NCI-H128 (cell line): ENCODE results near the gene MAGI1.
A peak's percentile ranks its signal among the peaks of the same experiment; 100 is the strongest.
"Not testable (repeated sequence)": the region's sequence is repeated elsewhere in the genome, so short reads cannot be mapped to it uniquely, and the experiment has no call there.

Source experiments
- DNase-seq: peaks from one replicate; lab custom pipeline; 2025; ENCODE audit not compliant: unreplicated experiment; lab: John Stamatoyannopoulos, UW

Gene MAGI1

GRCh38 chr3:65575376-65575840 lies 463.3 kb downstream of the MAGI1 start:
- no peak for DNase-seq

GRCh38 chr3:65573548-65574116 lies 465.1 kb downstream of the MAGI1 start:
- no peak for DNase-seq

- DNase-seq = no peak
These were observed 466.4 kb downstream of the MAGI1 start for GRCh38 chr3:65572175-65572777.

- no peak for DNase-seq
These were observed 468.8 kb downstream of the MAGI1 start for GRCh38 chr3:65569845-65570405.

- no peak for DNase-seq
These were observed 469.6 kb downstream of the MAGI1 start for GRCh38 chr3:65569129-65569528.

DNA sequence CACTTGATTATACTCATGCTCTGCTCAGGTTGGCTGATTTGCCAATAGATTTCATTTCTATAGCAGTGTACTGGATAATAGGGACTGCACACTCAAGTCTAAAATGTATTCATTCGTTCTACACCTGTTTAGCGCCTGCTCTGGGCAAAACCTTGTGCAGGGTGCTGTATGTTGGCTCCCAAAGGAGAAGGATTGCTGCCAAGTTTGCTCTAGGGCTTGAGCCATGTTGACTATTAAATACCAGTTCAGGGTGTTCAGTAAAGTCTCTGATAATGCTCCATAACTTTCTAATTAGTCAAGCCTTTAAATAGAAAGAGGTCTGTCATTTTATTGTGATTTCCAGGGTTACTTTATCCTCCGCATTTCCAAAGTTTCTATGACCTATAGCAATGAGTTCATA lies 470.2 kb downstream of the MAGI1 start:
- DNase-seq = no peak

- not testable (repeated sequence) for DNase-seq
These were observed 473.0 kb downstream of the MAGI1 start for GRCh38 chr3:65565744-65566143.

GRCh38 chr3:65564483-65564882 lies 474.2 kb downstream of the MAGI1 start:
- DNase-seq = no peak

DNA sequence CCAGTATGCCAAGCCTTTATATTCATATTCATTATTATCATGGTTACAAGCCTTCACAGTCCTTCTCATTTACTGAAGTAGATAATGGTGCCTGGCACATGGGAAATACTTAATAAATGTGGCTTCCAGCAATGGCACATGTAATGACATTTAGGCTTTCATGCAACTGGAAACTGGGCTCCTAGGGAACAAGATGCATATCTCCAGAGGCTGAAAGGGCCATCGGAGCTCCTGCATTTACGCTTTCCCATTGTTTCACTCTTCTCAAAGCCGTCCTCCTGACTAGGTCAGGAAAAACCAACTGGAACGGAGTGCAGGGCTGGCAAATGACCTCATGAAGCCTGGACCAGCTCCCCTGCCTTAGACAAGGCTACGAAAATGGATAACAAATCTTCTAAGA lies 474.9 kb downstream of the MAGI1 start:
- no peak for DNase-seq

- no peak for DNase-seq
These were observed 476.3 kb downstream of the MAGI1 start for GRCh38 chr3:65562447-65562846.

DNA sequence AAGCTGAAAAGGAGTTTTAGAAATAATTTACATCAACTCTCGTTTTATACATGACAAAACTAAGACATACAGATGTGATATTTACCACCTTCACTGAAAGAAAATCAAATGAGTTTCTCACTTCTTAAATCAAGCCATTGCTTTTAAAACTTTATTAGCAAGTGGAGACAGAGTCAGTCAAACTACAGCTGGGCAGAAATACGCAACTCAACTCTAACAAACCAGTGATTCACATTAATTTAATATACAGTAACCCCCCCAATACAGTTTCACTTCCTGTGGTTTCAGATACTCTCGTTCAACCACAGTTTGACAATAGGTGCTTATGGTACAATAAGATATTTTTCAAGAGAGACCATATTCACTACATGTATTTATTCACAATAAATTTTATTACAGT lies 477.1 kb downstream of the MAGI1 start:
- DNase-seq = no peak

- no peak for DNase-seq
These were observed 477.8 kb downstream of the MAGI1 start for GRCh38 chr3:65560901-65561300.

DNA sequence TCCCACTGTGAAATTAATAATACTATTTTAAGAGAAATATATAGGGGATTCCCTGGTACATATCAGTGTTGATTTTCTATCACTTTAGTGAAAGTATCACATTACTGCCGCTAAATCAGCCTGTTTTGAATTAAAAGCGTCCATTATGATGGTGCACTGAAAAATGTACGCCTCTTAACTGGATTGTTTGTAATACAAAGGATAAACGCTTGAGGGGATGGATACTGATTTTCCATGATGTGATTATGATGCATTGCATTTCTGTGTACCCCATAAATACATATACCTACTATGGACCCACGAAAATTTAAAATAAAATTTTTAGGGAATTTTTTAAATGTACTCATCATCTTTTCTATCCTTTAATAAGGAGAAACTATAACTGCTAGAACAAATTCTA lies 478.6 kb downstream of the MAGI1 start:
- DNase-seq = no peak

GRCh38 chr3:65559643-65560042 lies 479.1 kb downstream of the MAGI1 start:
- DNase-seq = no peak

GRCh38 chr3:65558826-65559225 lies 479.9 kb downstream of the MAGI1 start:
- no peak for DNase-seq

- DNase-seq = no peak
These were observed 480.7 kb downstream of the MAGI1 start for GRCh38 chr3:65557899-65558564.

GRCh38 chr3:65556934-65557577 lies 481.7 kb downstream of the MAGI1 start:
- DNase-seq = no peak

DNA sequence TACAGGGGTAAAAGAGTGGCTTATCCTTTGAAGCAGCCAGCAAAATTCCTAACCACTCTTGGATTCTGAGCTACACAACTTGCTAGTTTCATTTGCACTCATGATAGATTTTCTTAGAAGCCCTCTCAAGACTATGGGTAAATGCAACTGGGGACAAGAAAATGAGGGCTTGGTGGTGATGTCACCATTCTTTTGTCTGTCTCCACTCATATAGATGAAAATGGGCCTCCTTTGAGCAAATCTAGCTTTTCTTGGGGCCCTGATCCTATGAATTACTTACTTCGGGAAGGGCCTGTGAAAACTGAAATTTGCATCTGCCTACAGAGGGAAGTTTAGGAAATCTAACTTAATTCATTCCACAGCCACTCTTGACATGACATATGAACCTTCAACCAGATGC lies 486.3 kb downstream of the MAGI1 start:
- DNase-seq = no peak

- DNase-seq = peak; percentile 43
These were observed 486.8 kb downstream of the MAGI1 start for GRCh38 chr3:65551945-65552344.

GRCh38 chr3:65550137-65550536 lies 488.6 kb downstream of the MAGI1 start:
- DNase-seq = no peak

GRCh38 chr3:65549626-65549959 lies 489.1 kb downstream of the MAGI1 start:
- DNase-seq = no peak
